HepG2 (cell line): ENCODE data around the gene PPM1H. TPM values are rescaled to one million over a fixed set of nuclear protein-coding genes. Genes with fewer than 3 reads are reported as not detected.

ENCODE experiments used
- FOXK1 ChIP-seq: sonication (generic); formaldehyde crosslinking; IDR thresholded peaks from 2 replicates; pipeline ENCODE4 v1.4.0; 2020; ENCODE audit warnings: low read depth, missing genetic modification reagents, borderline replicate concordance
- GMEB2 ChIP-seq: IDR thresholded peaks from 2 replicates; pipeline ENCODE4 v1.6.1; 2016; ENCODE audit warnings: missing biosample characterization, missing genetic modification reagents, low read depth
- HNRNPL ChIP-seq: fragments of 200-400 bp; formaldehyde crosslinking; IDR thresholded peaks from 2 replicates; pipeline ENCODE4 v1.6.1; 2017; ENCODE audit warnings: mild to moderate bottlenecking, low read depth, low read length
- HOXA3 ChIP-seq: sonication (generic); formaldehyde crosslinking; IDR thresholded peaks from 2 replicates; pipeline ENCODE4 v1.5.0; 2020; ENCODE audit warnings: missing genetic modification reagents
- MBD4 ChIP-seq: IDR thresholded peaks from 2 replicates; pipeline ENCODE4 v1.6.1; 2012; ENCODE audit warnings: low read length, inconsistent platforms, borderline replicate concordance
- PPARG ChIP-seq: conservative IDR thresholded peaks from 2 replicates; pipeline ENCODE4 v1.6.1; 2016; ENCODE audit warnings: missing biosample characterization, missing genetic modification reagents
- SIX1 ChIP-seq: sonication (generic); formaldehyde crosslinking; IDR thresholded peaks from 2 replicates; pipeline ENCODE4 v1.4.0; 2020; ENCODE audit warnings: missing genetic modification reagents, borderline replicate concordance
- SNRNP70 ChIP-seq: fragments of 200-400 bp; formaldehyde crosslinking; IDR thresholded peaks from 2 replicates; pipeline ENCODE4 v1.6.1; 2017; ENCODE audit warnings: mild to moderate bottlenecking, low read depth, low read length, moderate library complexity
- STAT6 ChIP-seq: sonication (generic); formaldehyde crosslinking; IDR thresholded peaks from 2 replicates; pipeline ENCODE4 v1.4.0; 2020; ENCODE audit warnings: missing genetic modification reagents, mild to moderate bottlenecking, borderline replicate concordance
- TAF1 ChIP-seq: sonication (generic); formaldehyde crosslinking; IDR thresholded peaks from 2 replicates; pipeline ENCODE4 v1.4.0; 2020; ENCODE audit warnings: missing genetic modification reagents
- ZBTB26 ChIP-seq: IDR thresholded peaks from 2 replicates; pipeline ENCODE4 v1.6.1; 2016; ENCODE audit warnings: missing compliant biosample characterization, missing genetic modification reagents, borderline replicate concordance
- ZBTB7A ChIP-seq: sonication (generic); formaldehyde crosslinking; IDR thresholded peaks from 2 replicates; pipeline ENCODE4 v1.8.0; 2022; ENCODE audit warnings: mild to moderate bottlenecking, missing genetic modification reagents
- ZFP91 ChIP-seq: sonication (generic); formaldehyde crosslinking; IDR thresholded peaks from 2 replicates; pipeline ENCODE4 v1.9.0; 2022; ENCODE audit warnings: missing genetic modification reagents, mild to moderate bottlenecking, borderline replicate concordance
- ZNF17 ChIP-seq: sonication (generic); formaldehyde crosslinking; IDR thresholded peaks from 2 replicates; pipeline ENCODE4 v1.5.0; 2020; ENCODE audit warnings: mild to moderate bottlenecking, missing genetic modification reagents
- ZNF350 ChIP-seq: sonication (generic); formaldehyde crosslinking; IDR thresholded peaks from 2 replicates; pipeline ENCODE4 v1.4.0; 2020; ENCODE audit warnings: mild to moderate bottlenecking, low read depth, missing genetic modification reagents, borderline replicate concordance
- ZNF616 ChIP-seq: sonication (generic); formaldehyde crosslinking; IDR thresholded peaks from 2 replicates; pipeline ENCODE4 v1.5.0; 2020; ENCODE audit warnings: low read depth, mild to moderate bottlenecking, missing genetic modification reagents
- ZNF792 ChIP-seq: IDR thresholded peaks from 2 replicates; pipeline ENCODE4 v1.6.1; 2016
- polyA plus RNA-seq, 8 experiments: library from polyadenylated mRNA; depleted of rRNA in 3 of 8; stranded (reverse) in 7 of 8; unstranded in 1 of 8; fragments of >200 nt; fragmentation: Illumina TruSeq in 4 of 8; extraction: Trizol in 4 of 8; gene quantifications; 2 replicates each; pipeline versions ENCODE4 v1.2.1 to v1.2.3, GENCODE V29; 2011 to 2016; ENCODE audit warnings: low read depth in 4 of 8, missing spikeins in 1 of 8, mixed read lengths in 1 of 8; ENCODE audit not compliant: insufficient read depth in 1 of 8
- total RNA-seq, 5 experiments: library from RNA; depleted of rRNA; stranded (reverse); fragments of >200 nt; fragmentation: Illumina TruSeq; extraction: Trizol; gene quantifications; 2 replicates each; pipeline ENCODE4 v1.2.3, GENCODE V29; 2016; ENCODE audit warnings: low read depth in 1 of 5

Gene PPM1H
- total and polyA plus RNA-seq, 2 of the 13 experiments (the other 11 are each of a cell fraction or from before 2014, with no cell fraction given) = 29.1 to 38.1 TPM

GRCh38 chr12:62602255-62603060 is 332.5 kb downstream of the PPM1H start (continued):
- TF ChIP-seq STAT6 (no peak), ZBTB26 (CRISPR knock-in tag) (no peak), SNRNP70 (no peak), PPARG (CRISPR knock-in tag) (peak; percentile 26; the same call in 1 of the 2 replicates), ZNF350 (CRISPR knock-in tag) (peak; percentile 97), ZNF17 (CRISPR knock-in tag) (no peak), ZNF616 (CRISPR knock-in tag) (no peak; the same call in 1 of the 2 replicates), MBD4 (peak; percentile 55; the same call in 1 of the 2 replicates), ZNF792 (CRISPR knock-in tag) (peak; percentile 13; the same call in 1 of the 2 replicates), HNRNPL (0 out of 2 replicates have a peak, but pooled peaks have one; percentile 51), ZFP91 (CRISPR knock-in tag) (peak; percentile 83), FOXK1 (no peak), TAF1 (CRISPR knock-in tag) (peak; percentile 64), GMEB2 (CRISPR knock-in tag) (no peak; the same call in 1 of the 2 replicates), SIX1 (CRISPR knock-in tag) (0 out of 2 replicates have a peak, but pooled peaks have one; percentile 6), HOXA3 (CRISPR knock-in tag) (peak; percentile 99), ZBTB7A (CRISPR knock-in tag) (peak; percentile 79)
